ENCODE measurements around the gene AZU1. TPM values are rescaled to one million over a fixed set of nuclear protein-coding genes. Genes with fewer than 3 reads are reported as not detected.

Gene AZU1
- total and polyA plus RNA-seq, 11 donors: 0.11 to 3.3 (median 0.20) TPM; not detected in 8

- TF ChIP-seq CTCF (IDR thresholded peaks at IDR 0.05) (no peak), POLR2A (IDR thresholded peaks at IDR 0.05) (no peak)
- H3K36me3 ChIP-seq: no peaks in the 10 kb centered on the region
- intact Hi-C loops (cut with DNase I): loop anchor here in 3 of 10 donors (10.0 kb wide), 1 partner anchor 76 kb away; no protein-coding TSS in a partner anchor
- ATAC-seq (peak; percentile 86 to 92 (median 92)), DNase-seq (peak; percentile 88 to 96 (median 94))
- peak overlapping the region; percentile 1 to 90 (median 79) for H3K27ac ChIP-seq
- H3K4me1 ChIP-seq: peaks cover 0 to 30% (median 9%) of the 10 kb centered on the region in 12 donors
- WGBS, 4 donors: 18 to 37% (median 19%) methylated on average over 14 to 28 of the region's 28 CpGs
- H3K4me3 ChIP-seq: peak overlapping the region in 8 of 12 donors; percentile 0 to 26 (median 14)
- H3K27me3 ChIP-seq: peaks cover 12 to 63% (median 24%) of the 10 kb centered on the region in 9 donors
- no peaks in the 10 kb centered on the region for H3K9me3 ChIP-seq
These were observed 22.8 kb downstream of the AZU1 start for GRCh38 chr19:850221-850978.

- Histone ChIP-seq H3K9me3 (no peaks in the 10 kb centered on the region), H3K27me3 (peaks cover 12 to 59% (median 24%) of the 10 kb centered on the region in 9 donors), H3K4me1 (peaks cover 0 to 30% (median 9%) of the 10 kb centered on the region in 12 donors), H3K27ac (peak overlapping the region; percentile 1 to 90 (median 79)), H3K36me3 (no peaks in the 10 kb centered on the region), H3K4me3 (peak overlapping the region in 8 of 12 donors; percentile 0 to 26 (median 14))
- intact Hi-C loops (cut with DNase I): loop anchor here in 3 of 10 donors (10.0 kb wide), 1 partner anchor 76 kb away; no protein-coding TSS in a partner anchor
- WGBS, 4 donors: 43 to 60% (median 50%) methylated on average over 9 to 13 of the region's 13 CpGs
- DNase-seq (no peak), ATAC-seq (no peak)
- TF ChIP-seq CTCF (IDR thresholded peaks at IDR 0.05) (no peak), POLR2A (IDR thresholded peaks at IDR 0.05) (no peak)
These were observed 23.3 kb downstream of the AZU1 start for GRCh38 chr19:850979-851335.

GRCh38 chr19:852136-853013 lies 24.7 kb downstream of the AZU1 start, which contains the start of gene ELANE:
TSS of gene ELANE (plus strand) at chr19:852303. CDS start at chr19:852329, 26 bp downstream.
- ATAC-seq: no peak
- no peaks in the 10 kb centered on the region for H3K9me3 ChIP-seq
- H3K4me3 ChIP-seq: peak within 1 kb of the TSS in 1 of 12 donors; percentile 6
- peaks cover 0 to 30% (median 9%) of the 10 kb centered on the region in 12 donors for H3K4me1 ChIP-seq
- peaks cover 9 to 47% (median 15%) of the 10 kb centered on the region in 9 donors for H3K27me3 ChIP-seq
- no peaks in the 10 kb centered on the region for H3K36me3 ChIP-seq
- TF ChIP-seq POLR2A (IDR thresholded peaks at IDR 0.05): no peak
- TF ChIP-seq CTCF (IDR thresholded peaks at IDR 0.05): no peak
- 64 to 79% (median 68%) methylated on average over 19 to 55 of the region's 55 CpGs for WGBS, 4 donors
- intact Hi-C loops (cut with DNase I): loop anchor here in 3 of 10 donors (10.0 kb wide), 1 partner anchor 78 kb away; no protein-coding TSS in a partner anchor
- DNase-seq: peak in 1 of 5 donors; percentile 23
- H3K27ac ChIP-seq: peak within 1 kb of the TSS in 10 of 12 donors; percentile 70 to 90 (median 80)

All from heart left ventricle (tissue), 16 donors.